GM12873 (cell line): Measurements from ENCODE around the gene MN1.
A peak's percentile ranks its signal among the peaks of the same experiment; 100 is the strongest.

Source experiments
- CTCF ChIP-seq: IDR thresholded peaks from 2 replicates; pipeline ENCODE4 v1.5.1; 2012; ENCODE audit warnings: low read depth, mild to moderate bottlenecking, moderate library complexity, low read length, control low read depth; ENCODE audit not compliant: insufficient read depth; ENCODE audit errors: missing control alignments

Gene MN1

DNA sequence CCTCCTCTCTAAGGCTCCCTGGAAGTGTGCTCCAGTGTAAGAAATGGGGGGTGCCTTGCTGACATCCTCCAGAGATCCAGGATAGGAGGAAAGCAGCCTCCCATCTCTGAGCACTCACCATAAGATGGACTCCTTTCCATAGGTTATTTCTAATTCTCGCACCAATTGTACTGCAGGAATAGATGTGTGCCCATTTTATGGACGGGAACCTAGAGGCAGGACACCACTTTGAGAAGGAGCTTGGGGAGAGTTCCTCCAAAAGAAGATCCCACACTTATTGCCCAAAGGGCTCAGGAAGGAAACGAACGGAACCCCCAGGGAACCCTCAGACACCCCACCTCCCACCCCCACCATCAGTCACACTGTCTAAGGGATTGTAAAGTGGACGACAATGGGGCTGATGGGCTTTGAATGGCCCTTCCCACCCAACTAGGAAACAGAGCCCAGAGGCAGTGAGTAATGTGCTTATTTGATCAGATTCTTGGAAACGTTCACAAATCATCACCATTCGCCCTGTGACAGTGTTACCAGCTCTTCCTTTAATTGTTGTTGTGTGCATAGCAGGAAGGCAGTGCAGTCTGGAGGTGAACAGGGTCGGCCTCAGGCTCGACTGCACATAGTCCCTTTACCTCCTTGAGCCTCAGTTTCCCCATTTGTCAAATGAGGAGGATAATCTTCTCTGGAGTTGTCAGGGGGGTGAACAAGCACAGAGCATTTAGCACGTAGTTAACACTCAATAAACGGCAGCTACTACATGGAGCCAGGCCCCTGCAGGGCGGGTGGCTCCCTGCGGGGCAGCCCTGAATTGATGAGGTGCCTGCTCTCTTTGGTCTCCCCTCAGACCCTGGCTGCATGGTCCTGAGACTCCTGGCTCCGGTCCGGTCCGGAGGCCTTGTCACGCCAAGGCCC is 8.4 kb upstream of the MN1 start:
- TF ChIP-seq CTCF: no peak

GRCh38 chr22:27809226-27809603 is 7.7 kb upstream of the MN1 start:
- TF ChIP-seq CTCF: no peak

GRCh38 chr22:27808451-27809225 is 7.1 kb upstream of the MN1 start:
- TF ChIP-seq CTCF: no peak

DNA sequence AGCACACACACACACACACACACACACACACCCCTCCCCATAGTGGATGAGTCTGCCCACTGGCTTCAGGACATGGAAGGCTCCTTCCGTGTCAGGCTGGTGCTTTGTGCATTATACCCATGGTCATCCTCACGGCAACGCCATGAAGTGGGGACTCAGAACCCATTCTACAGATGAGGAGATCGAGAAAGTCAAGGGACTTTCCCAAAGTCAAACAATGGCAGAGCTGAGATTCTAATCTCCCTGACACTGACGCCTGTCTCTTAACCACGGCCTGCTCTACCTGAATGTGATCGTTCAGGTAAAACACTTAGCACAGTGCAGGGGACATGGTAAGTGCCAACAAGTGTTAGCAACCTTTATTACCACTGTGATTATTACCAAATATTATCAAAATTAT is 4.3 kb upstream of the MN1 start:
- no peak for TF ChIP-seq CTCF

DNA sequence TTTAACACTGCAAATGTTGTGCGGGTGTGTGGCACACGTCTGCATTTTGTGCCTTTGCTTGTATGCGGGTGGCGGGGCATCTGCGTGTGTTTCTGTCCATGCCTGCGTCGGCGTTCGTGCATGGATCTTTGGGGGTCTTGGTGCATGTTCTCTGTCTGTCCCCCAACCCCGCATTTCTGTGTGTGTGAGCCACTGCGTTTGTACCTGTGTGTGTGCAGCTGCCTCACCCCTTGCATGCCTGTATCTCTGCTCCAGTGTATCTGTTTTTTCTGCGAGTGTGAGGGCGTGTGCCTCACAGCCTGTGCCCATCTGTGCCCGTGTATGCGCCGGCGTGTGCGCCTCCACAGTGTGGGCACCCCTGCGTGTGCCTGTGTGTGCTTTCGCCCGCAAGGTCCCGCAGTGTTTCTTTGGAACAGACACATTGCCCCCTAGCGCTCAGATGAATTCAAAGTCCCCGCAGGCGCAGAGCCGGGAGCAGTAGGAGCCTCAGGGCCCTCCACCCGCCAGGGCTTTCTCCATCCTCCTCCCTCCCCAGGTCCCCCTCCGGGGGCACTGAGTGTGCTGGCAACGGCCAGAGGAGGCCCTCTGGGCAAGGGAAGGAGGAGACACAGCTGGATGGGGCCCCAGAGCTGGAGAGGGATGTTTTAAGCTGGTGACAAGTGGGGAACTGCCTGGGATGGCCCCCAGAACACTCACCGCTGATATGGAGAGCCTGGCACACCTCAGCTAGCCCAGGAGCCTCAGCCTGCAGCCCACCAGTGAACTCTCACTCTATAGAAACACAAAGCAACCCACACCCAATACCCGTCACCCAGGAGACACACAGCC is 3.1 kb upstream of the MN1 start:
- TF ChIP-seq CTCF: peak; percentile 62

- no peak for TF ChIP-seq CTCF
These were observed 2.4 kb upstream of the MN1 start for GRCh38 chr22:27803841-27804415.
